GM12873 (cell line): ENCODE measurements around the gene C11orf21.
A peak's percentile ranks its signal among the peaks of the same experiment; 100 is the strongest.

Experiments
- TF ChIP-seq, protein P1 (sequence below): IDR thresholded peaks from 2 replicates; pipeline ENCODE4 v1.5.1; 2012; ENCODE audit warnings: low read depth, mild to moderate bottlenecking, moderate library complexity, low read length, control low read depth; ENCODE audit not compliant: insufficient read depth; ENCODE audit errors: missing control alignments

C11orf21 gene

DNA sequence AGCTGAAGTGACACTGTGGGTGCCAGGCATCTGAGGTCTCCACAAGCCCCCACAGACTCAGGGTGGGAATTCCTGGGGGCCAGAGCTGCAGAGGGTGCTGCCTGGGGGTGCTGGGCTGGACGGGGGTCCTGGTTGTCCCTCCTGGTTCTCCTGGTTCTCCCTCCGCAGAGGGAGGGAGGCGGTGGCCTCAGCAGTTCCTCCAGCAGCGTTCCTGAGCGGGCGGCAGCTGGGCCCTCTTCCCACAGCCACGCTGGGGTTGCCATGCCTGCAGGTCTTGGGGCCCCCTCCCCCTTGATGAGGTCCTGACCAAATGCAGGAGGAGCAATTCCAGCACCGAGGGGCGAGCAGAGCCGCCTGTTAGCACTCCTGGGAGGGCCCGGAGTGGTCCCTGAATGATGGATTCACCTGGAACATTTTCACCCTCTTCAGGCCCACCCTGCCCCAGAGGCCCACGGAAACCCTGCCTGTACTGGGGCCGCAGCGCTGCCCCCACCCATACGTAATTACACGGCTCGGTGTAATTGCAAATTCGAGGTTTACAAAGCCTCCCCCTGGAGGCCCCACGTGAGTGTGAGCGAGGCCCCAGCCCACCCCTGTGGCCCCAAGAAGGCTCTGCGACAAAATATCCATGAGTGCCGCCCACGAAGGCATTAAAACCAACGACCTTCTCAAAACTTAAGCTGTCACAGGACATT is 635 bp downstream of the C11orf21 start:
- TF ChIP-seq, protein P1, sequence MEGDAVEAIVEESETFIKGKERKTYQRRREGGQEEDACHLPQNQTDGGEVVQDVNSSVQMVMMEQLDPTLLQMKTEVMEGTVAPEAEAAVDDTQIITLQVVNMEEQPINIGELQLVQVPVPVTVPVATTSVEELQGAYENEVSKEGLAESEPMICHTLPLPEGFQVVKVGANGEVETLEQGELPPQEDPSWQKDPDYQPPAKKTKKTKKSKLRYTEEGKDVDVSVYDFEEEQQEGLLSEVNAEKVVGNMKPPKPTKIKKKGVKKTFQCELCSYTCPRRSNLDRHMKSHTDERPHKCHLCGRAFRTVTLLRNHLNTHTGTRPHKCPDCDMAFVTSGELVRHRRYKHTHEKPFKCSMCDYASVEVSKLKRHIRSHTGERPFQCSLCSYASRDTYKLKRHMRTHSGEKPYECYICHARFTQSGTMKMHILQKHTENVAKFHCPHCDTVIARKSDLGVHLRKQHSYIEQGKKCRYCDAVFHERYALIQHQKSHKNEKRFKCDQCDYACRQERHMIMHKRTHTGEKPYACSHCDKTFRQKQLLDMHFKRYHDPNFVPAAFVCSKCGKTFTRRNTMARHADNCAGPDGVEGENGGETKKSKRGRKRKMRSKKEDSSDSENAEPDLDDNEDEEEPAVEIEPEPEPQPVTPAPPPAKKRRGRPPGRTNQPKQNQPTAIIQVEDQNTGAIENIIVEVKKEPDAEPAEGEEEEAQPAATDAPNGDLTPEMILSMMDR, result no peak

GRCh38 chr11:2300290-2300935 is 1.3 kb downstream of the C11orf21 start:
- TF ChIP-seq, protein P1, result no peak

GRCh38 chr11:2299773-2300172 is 1.9 kb downstream of the C11orf21 start:
- TF ChIP-seq, protein P1, result no peak

DNA sequence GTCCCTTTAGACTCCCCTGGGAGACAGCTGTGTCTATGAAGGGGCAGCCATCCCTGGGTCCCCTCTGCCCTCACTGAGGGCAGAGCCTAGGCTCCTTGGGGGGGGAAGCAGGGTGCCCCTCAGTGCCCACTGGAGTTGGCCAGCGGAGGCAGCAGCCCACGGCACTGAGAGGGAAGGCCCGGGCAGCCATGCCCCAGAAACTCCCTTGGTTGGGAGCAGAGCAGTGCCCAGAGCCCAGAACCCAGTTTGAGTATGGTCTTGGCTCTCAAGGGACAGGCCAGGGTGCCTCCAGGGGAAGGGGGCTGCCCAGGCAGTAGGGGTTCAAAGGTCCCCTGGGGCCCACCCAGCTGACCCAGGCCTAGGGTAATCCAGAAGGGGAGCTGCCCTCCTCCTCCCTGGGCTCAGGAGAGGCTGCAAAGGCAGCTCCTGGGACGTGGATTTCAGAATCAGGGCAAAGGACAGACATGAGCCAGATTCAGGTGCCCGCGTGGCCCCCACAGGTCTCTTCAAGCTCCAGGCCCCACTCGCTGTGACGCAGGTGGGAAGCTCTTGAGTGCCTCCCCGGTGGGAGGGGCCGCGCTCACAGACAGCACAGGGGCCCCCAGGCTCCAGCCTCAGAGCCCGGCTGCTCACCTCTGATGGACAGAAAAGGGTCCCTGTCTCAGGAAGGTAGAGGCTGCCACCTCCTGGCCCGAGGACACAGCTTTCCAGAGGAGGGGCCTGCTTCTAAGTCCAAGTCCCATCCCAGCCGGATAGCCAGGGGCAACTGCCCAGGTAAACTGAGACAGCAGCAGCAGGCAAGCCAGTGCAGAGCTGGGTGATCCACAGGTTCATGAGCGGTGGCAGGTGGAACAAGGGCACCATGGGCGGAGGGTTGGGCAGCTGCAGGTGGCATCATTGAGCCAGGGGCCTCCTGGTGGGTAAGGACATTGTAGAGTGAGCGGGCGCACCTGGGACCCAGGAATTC is 2.6 kb downstream of the C11orf21 start:
- TF ChIP-seq, protein P1, result peak; percentile 33

GRCh38 chr11:2298131-2298794 is 3.5 kb downstream of the C11orf21 start:
- TF ChIP-seq, protein P1, result no peak

GRCh38 chr11:2297623-2298030 is 4.1 kb downstream of the C11orf21 start:
- TF ChIP-seq, protein P1, result no peak
